Spinal cord (tissue), 10 donors: Measurements from ENCODE around the gene UROS. TPM values are rescaled to one million over a fixed set of nuclear protein-coding genes. Genes with fewer than 3 reads are reported as not detected.

ENCODE experiments used
- DNase-seq, 6 donors: peaks; one replicate each; pipeline versions ENCODE4 v3.0.0 to v3.0.0-alpha.2; 2013 to 2015; ENCODE audit warnings: low spot score in 6 of 6, low read depth in 4 of 6
- H3K27ac ChIP-seq: one replicate; pipeline ENCODE4 v1.5.1; 2013; ENCODE audit warnings: low read depth, low read length, control low read depth
- H3K27me3 ChIP-seq: one replicate; pipeline ENCODE4 v1.6.1; 2013; ENCODE audit warnings: low read length; ENCODE audit not compliant: control insufficient read depth, insufficient read depth
- H3K36me3 ChIP-seq: one replicate; pipeline ENCODE4 v1.6.1; 2013; ENCODE audit warnings: low read length; ENCODE audit not compliant: control insufficient read depth, insufficient read depth
- H3K4me1 ChIP-seq: one replicate; pipeline ENCODE4 v1.6.1; 2013; ENCODE audit warnings: low read length; ENCODE audit not compliant: control insufficient read depth, insufficient read depth
- H3K4me3 ChIP-seq: one replicate; pipeline ENCODE4 v1.5.1; 2013; ENCODE audit warnings: low read depth, low read length, control low read depth
- H3K9me3 ChIP-seq: one replicate; pipeline ENCODE4 v1.6.1; 2013; ENCODE audit warnings: low read length; ENCODE audit not compliant: control insufficient read depth, insufficient read depth
- WGBS: methylation state at CpG from one replicate; pipeline ENCODE4 v1.1.5; 2013; ENCODE audit warnings: missing lambda C conversion rate; ENCODE audit not compliant: insufficient coverage; 5-methylcytosine and 5-hydroxymethylcytosine counted together
- polyA plus RNA-seq, 2 donors: library from polyadenylated mRNA; unstranded; fragments of 120-200 nt; gene quantifications; one replicate each; pipeline ENCODE4 v1.2.1, GENCODE V29; 2013; ENCODE audit not compliant: insufficient read length in 2 of 2
- total RNA-seq, 2 donors: library from RNA; depleted of rRNA in 1 of 2; stranded (reverse); fragments of 120-200 nt in 1 of 2; fragments of >200 nt in 1 of 2; gene quantifications; one replicate each; pipeline versions ENCODE4 v1.2.3 to v1.2.4, GENCODE V29; 2013 to 2014
- donor health status: healthy.

UROS gene
- total and polyA plus RNA-seq, 4 donors = 61.9 to 88.6 (median 83.2) TPM

DNA sequence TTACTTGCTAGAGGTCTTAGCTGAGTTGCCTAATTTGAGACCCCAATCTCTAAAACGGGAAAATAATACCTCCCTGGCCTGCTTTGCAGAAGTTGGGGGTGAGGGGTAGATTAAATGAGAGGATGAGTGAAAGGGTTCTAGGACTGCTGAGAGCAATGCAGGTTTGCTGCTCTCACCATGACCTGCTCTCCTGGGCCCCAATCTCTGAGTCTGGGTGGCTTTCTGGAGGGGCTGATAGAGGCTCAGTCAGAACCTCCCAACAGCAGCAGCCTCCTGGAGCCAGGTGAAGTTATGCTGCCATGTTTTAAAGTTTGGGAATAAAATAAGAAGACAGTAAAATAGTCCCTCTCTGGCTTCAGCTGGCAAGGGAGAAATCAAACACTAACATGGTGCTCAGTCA lies 7.3 kb downstream of the UROS start:
- H3K27me3 ChIP-seq = no peaks in the 10 kb centered on the region
- no CpG with 5 or more reads among the region's 1 CpG for WGBS
- no peaks in the 10 kb centered on the region for H3K9me3 ChIP-seq
- H3K36me3 ChIP-seq = peaks cover 13% of the 10 kb centered on the region
- H3K4me3 ChIP-seq = no peak overlapping the region
- no peak for DNase-seq
- H3K4me1 ChIP-seq = no peaks in the 10 kb centered on the region
- no peak overlapping the region for H3K27ac ChIP-seq

DNA sequence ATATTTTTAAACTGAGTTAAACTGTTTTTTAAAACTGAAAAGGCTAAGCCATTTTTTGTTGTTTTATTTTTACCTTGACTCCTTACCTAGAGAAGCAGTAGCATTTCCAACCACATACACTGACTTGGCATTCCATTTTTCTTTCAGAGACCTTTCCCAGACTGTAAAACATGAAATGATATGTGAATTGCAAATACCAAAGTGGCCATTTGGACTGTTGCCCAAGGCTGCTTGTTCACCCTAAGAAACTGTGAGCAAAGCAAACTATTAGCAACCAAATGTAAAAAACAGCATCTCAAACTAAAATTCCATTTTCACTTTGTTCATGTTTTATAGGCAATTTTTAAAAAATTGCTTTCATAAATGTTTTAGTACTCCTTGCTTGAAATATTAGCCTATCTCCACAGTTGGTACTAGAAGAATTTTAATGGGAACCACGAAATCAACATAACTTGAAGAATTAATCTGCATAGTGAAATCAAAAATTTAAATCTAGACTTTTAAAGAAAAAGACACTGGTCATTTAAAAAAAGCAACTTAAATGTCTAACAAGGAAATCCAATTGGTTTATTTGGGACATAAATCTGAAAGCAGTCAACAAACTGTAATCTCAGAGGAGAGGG lies 10.8 kb downstream of the UROS start:
- H3K36me3 ChIP-seq = peaks cover 18% of the 10 kb centered on the region
- peak in 1 of 6 donors; percentile 66 for DNase-seq
- WGBS = no CpG with 5 or more reads among the region's 1 CpG

DNA sequence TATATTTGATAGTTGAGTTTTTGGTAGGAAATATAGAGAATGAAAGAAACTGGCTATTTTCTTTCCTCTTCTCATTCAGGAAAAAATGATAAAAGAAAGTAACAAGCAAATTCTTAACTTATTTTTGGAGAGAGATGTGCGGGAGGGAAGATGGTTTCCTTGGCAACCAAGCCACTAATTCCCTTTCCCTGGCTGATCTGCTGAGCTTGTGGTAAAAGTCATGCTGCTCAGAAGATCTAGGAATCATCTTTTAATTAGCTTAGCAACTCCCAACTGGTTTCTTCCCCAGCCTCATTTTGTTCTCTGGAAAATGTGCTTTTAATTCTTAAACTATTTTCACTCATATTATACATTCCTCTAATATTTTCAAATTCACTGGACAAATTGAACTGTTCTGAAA lies 11.8 kb downstream of the UROS start:
- H3K9me3 ChIP-seq = no peaks in the 10 kb centered on the region
- no peaks in the 10 kb centered on the region for H3K27me3 ChIP-seq
- no peaks in the 10 kb centered on the region for H3K4me1 ChIP-seq
- no peak overlapping the region for H3K4me3 ChIP-seq
- H3K36me3 ChIP-seq = peaks cover 18% of the 10 kb centered on the region
- no peak overlapping the region for H3K27ac ChIP-seq
- peak in 2 of 6 donors; percentile 18 to 82 for DNase-seq
- WGBS = 40% methylated on average over 1 of the region's 1 CpG

More for the DNA sequence above, 10.8 kb downstream of the UROS start:
- Histone ChIP-seq H3K4me3 (no peak overlapping the region), H3K27me3 (no peaks in the 10 kb centered on the region), H3K9me3 (no peaks in the 10 kb centered on the region), H3K27ac (no peak overlapping the region), H3K4me1 (no peaks in the 10 kb centered on the region)

GRCh38 chr10:125808047-125808446 lies 15.0 kb downstream of the UROS start:
- Histone ChIP-seq H3K27ac (no peak overlapping the region), H3K36me3 (peaks cover 21% of the 10 kb centered on the region)

GRCh38 chr10:125802739-125803138 lies 20.3 kb downstream of the UROS start:
- Histone ChIP-seq H3K9me3 (no peaks in the 10 kb centered on the region), H3K27me3 (no peaks in the 10 kb centered on the region), H3K4me3 (no peak overlapping the region), H3K4me1 (peaks cover 12% of the 10 kb centered on the region), H3K27ac (no peak overlapping the region), H3K36me3 (peaks cover 39% of the 10 kb centered on the region)
- no peak for DNase-seq
- 94% methylated on average over 5 of the region's 7 CpGs for WGBS

More at GRCh38 chr10:125808047-125808446, 15.0 kb downstream of the UROS start:
- no CpG with 5 or more reads among the region's 1 CpG for WGBS
- Histone ChIP-seq H3K9me3 (no peaks in the 10 kb centered on the region), H3K4me3 (no peak overlapping the region), H3K27me3 (no peaks in the 10 kb centered on the region), H3K4me1 (no peaks in the 10 kb centered on the region)
- DNase-seq = no peak

GRCh38 chr10:125802131-125802530 lies 20.9 kb downstream of the UROS start:
- 88% methylated on average over 5 of the region's 5 CpGs for WGBS
- peaks cover 12% of the 10 kb centered on the region for H3K4me1 ChIP-seq
- H3K27ac ChIP-seq = no peak overlapping the region
- no peak overlapping the region for H3K4me3 ChIP-seq
- H3K36me3 ChIP-seq = peaks cover 43% of the 10 kb centered on the region
- H3K27me3 ChIP-seq = no peaks in the 10 kb centered on the region
- H3K9me3 ChIP-seq = no peaks in the 10 kb centered on the region
- no peak for DNase-seq

DNA sequence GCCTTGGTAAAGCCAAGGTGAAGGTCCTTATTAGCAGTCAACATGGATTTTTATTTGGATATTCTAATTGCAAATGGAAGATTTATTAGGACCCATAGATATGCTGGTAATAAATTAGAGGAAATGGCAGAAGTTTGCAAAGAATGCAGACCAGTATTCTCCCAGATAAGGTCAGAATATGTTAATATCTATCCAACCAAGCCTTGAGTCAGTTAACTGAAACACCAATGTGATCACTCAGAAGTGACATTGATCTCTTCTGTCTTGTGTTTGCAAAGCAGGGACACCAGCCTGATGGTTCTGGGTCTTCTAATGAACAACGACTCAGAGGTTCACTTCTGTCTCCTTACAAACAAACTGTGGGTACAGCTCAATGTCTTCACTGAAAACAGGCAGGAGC lies 21.5 kb downstream of the UROS start:
- H3K4me1 ChIP-seq = peaks cover 12% of the 10 kb centered on the region

GRCh38 chr10:125799451-125800182 lies 23.4 kb downstream of the UROS start:
- peak in 1 of 6 donors; percentile 21 for DNase-seq
- H3K27me3 ChIP-seq = no peaks in the 10 kb centered on the region
- no peak overlapping the region for H3K4me3 ChIP-seq
- no peak overlapping the region for H3K27ac ChIP-seq
- WGBS = 100% methylated on average over 4 of the region's 8 CpGs
- H3K9me3 ChIP-seq = no peaks in the 10 kb centered on the region
- peaks cover 51% of the 10 kb centered on the region for H3K36me3 ChIP-seq
- peaks cover 12% of the 10 kb centered on the region for H3K4me1 ChIP-seq

More for the DNA sequence above, 21.5 kb downstream of the UROS start:
- no peaks in the 10 kb centered on the region for H3K9me3 ChIP-seq
- no peak for DNase-seq
- no peaks in the 10 kb centered on the region for H3K27me3 ChIP-seq
- H3K4me3 ChIP-seq = no peak overlapping the region
- 100% methylated on average over 1 of the region's 1 CpG for WGBS
- H3K36me3 ChIP-seq = peaks cover 43% of the 10 kb centered on the region
- H3K27ac ChIP-seq = no peak overlapping the region

DNA sequence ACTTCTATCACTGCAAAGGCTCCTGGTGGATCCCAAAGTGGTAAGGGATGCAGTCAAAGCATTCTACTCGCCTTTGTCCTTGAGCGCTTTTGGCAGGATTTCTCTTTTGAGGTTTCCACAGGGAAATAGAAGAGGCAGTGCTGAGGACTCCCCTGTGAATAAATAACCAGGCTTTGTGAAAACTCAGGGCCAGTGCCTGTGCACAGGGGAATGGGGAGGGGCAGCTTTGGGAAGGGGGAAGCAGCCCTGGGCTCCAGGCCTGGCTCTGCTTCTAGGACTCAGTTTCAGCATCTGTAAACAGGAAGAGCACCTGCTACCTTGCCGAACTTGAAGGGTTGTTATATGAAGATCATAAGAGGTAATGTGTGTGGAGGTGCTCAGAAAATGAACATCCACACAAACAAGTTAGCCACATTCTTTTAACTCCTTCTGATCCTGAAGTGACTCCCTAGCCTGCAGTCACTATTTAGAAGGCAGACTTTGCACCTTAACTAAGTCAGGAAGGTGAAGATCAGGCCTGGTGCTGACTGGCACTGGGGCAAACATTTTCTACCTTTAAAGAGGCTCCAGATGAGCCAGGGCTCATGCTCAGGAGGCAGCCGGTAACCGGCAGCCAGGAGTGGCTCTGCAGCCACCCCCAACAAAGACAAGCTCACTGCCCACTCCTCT lies 24.9 kb downstream of the UROS start:
- H3K27ac ChIP-seq = no peak overlapping the region
- H3K36me3 ChIP-seq = peaks cover 53% of the 10 kb centered on the region
- WGBS = 45% methylated on average over 4 of the region's 5 CpGs

More for the DNA sequence above, 24.9 kb downstream of the UROS start:
- DNase-seq = no peak
- Histone ChIP-seq H3K27me3 (no peaks in the 10 kb centered on the region), H3K4me3 (no peak overlapping the region), H3K9me3 (no peaks in the 10 kb centered on the region), H3K4me1 (peaks cover 12% of the 10 kb centered on the region)
